Heart left ventricle (tissue), 16 donors: Measurements from ENCODE around the gene DPM2. TPM values are rescaled to one million over a fixed set of nuclear protein-coding genes. Genes with fewer than 3 reads are reported as not detected.

Experiments used
- ATAC-seq, 4 donors: fragments of 200-7000 bp; cut with Tn5 transposase; one replicate each; pipeline ENCODE4 v1.9.1; 2020 to 2022; ENCODE audit warnings: moderate library complexity in 4 of 4, mild to moderate bottlenecking in 3 of 4, moderate number of reproducible peaks in 1 of 4
- DNase-seq, 5 donors: peaks; one replicate each; pipeline ENCODE4 v3.0.0-alpha.2; 2020
- H3K27ac ChIP-seq, 12 donors: fragments of 200-600 bp; sonication (generic) in 4 of 12; one replicate each; pipeline versions ENCODE4 v1.5.0 to v1.8.0; 2016 to 2022; ENCODE audit warnings: mild to moderate bottlenecking in 2 of 12
- H3K27me3 ChIP-seq, 9 donors: fragments of 200-600 bp; sonication (generic) in 2 of 9; one replicate each; pipeline versions ENCODE4 v1.5.1 to v1.8.0; 2016 to 2022; ENCODE audit warnings: mild to moderate bottlenecking in 3 of 9
- H3K36me3 ChIP-seq, 9 donors: fragments of 200-600 bp; sonication (generic) in 2 of 9; one replicate each; pipeline versions ENCODE4 v1.5.0 to v1.8.0; 2018 to 2022; ENCODE audit warnings: mild to moderate bottlenecking in 2 of 9
- H3K4me1 ChIP-seq, 12 donors: fragments of 200-600 bp; sonication (generic) in 4 of 12; one replicate each; pipeline versions ENCODE4 v1.5.0 to v1.8.0; 2016 to 2022; ENCODE audit warnings: mild to moderate bottlenecking in 3 of 12
- H3K4me3 ChIP-seq, 12 donors: fragments of 200-600 bp; sonication (generic) in 4 of 12; one replicate each; pipeline versions ENCODE4 v1.5.0 to v1.8.0; 2017 to 2022; ENCODE audit warnings: mild to moderate bottlenecking in 9 of 12, moderate library complexity in 4 of 12
- H3K9me3 ChIP-seq, 12 donors: fragments of 200-600 bp; sonication (generic) in 4 of 12; one replicate each; pipeline versions ENCODE4 v1.5.0 to v1.8.0; 2016 to 2022; ENCODE audit warnings: mild to moderate bottlenecking in 1 of 12
- POLR2A ChIP-seq, 2 donors: fragments of 450-650 bp; IDR thresholded peaks; one replicate each; pipeline ENCODE4 v1.6.1; 2017; ENCODE audit warnings: antibody characterized with exemption in 2 of 2, mild to moderate bottlenecking in 2 of 2, moderate library complexity in 2 of 2
- WGBS, 4 donors: extraction: QIAGEN DNeasy Blood & Tissue Kit in 2 of 4; methylation state at CpG; one replicate each; pipeline versions ENCODE4 v1.1.5 to v1.1.7; 2013 to 2018; 5-methylcytosine and 5-hydroxymethylcytosine counted together
- intact Hi-C, 10 donors: fragments of 100-400 bp; cut with DNase I; formaldehyde crosslinking; loops; one replicate each; pipeline versions ENCODE4 v1.11.1 to v1.14.2; 2022
- polyA plus RNA-seq, 2 donors: library from polyadenylated mRNA; stranded (reverse); fragments of 200-250 nt; gene quantifications; one replicate each; pipeline ENCODE4 v1.2.3, GENCODE V29; 2013
- total RNA-seq, 9 donors: library from RNA; depleted of rRNA in 2 of 9; stranded (reverse); fragments of >200 nt in 2 of 9; fragmentation: NEBNext Ultra II Directional in 3 of 9; extraction: Animal tissue kit (Norgen Biotek cat#: 25700) in 3 of 9; gene quantifications; one replicate each; pipeline versions ENCODE4 v1.1.0 to v1.2.4, GENCODE V29; 2016 to 2023
- TF ChIP-seq, protein P1 (sequence below), 12 donors: fragments of 200-600 bp; sonication (generic) in 4 of 12; IDR thresholded peaks; one replicate each; pipeline versions ENCODE4 v1.5.0 to v1.8.0; 2018 to 2022; ENCODE audit warnings: antibody characterized with exemption in 12 of 12, mild to moderate bottlenecking in 5 of 12
- donor health status: ischemic (EF 13 %, LVEDD 7.1; RV severe dilation, severe dysfunction).
- donor health status: healthy with polysubstance abuse.
- donor health status: DM: no; HTN: yes; CAD: no.
- donor health status: DM: no; HTN: no; CAD: no.
- donor health status: ischemic (EF 25% LVEDD 6.9; RV normal size, moderate dysfunction).
- donor health status: ischemic (EF 25% LVEDD 5.7; RV mildly dilated, moderate dysfunction).
- donor health status: healthy.
- donor health status: DM: yes; HTN: yes; CAD: no.
- donor health status: ischemic (EF 35%, LVEDD 5.7; RV mildly dilated, moderate dysfunction).
- donor health status: nonischemic (EF 11% LVEDD 7.7; RV severe dilation, severe dysfunction).
- donor health status: DM: yes; HTN: yes; CAD: no.
- donor health status: PGD.
- donor health status: ischemic (EF 29% LVEDD 5.4; RV normal size, mild dysfunction).
- donor health status: nonischemic (EF 23%, LVEDD 6.1; RV moderate dilation, normal function).

Gene DPM2
- total and polyA plus RNA-seq, 11 donors, result 7.2 to 31.7 (median 13.5) TPM

DNA sequence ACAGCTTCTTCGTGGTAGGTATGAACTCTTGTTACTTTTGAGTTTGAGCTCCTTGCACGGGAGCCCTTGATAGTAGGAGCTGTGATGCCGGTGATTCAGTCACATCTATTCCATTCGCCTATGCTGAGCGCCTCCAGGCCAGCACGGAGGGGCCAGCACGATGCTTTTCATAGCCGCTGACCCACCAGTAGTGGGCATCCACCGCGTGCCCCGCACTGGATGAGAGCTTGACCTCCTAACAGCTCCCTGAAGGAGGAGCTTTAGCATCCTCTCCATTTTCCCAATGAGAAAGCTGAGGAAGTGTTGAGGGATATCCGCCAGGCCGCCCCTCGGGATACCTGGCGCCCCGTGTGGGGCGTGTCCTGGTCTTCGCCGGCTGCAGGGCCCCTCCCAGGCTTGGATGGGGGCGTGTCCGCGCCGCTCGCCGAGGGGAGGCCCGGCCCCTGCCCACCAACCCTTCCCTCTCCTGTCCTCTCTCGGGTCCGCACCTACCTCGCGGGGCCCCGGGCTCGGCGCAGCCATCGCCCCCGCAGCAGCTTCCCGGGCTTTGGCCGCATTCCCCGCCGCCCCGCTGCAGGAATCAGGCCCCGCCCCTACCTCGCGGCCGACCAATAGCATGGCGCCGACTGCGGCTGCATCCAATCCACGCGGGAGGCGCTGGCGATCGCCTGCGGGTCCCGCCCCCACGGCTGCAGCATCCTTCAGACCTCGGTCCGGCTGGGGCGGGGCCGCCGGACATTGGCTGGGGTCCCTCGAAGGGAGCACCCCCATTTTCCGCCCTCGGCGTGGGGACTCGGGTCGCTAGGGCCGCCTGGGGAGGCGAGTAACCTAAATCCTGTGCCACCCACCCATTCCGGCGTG is 7.2 kb downstream of the DPM2 start, which contains the start of gene PIP5KL1:
PIP5KL1 (minus strand) TSS at position 547 of the 861 bp plus-strand sequence; CDS start at position 522, 25 bp downstream.
- ATAC-seq (peak; percentile 66 to 91 (median 89)), DNase-seq (peak; percentile 85 to 90 (median 87))
- Histone ChIP-seq H3K9me3 (no peaks in the 10 kb centered on the region), H3K4me1 (peaks cover 0 to 46% (median 27%) of the 10 kb centered on the region in 12 donors), H3K4me3 (peak within 1 kb of the TSS; percentile 37 to 72 (median 55)), H3K27me3 (peaks cover 9 to 42% (median 26%) of the 10 kb centered on the region in 9 donors), H3K27ac (no peak within 1 kb of the TSS), H3K36me3 (peaks cover 0 to 12% (median 2%) of the 10 kb centered on the region in 9 donors)
- intact Hi-C loops, result no loop called here
- WGBS, 4 donors, result 1 to 4% (median 3%) methylated on average over 24 to 70 of the region's 70 CpGs
- peak in 1 of 2 donors; percentile 6 for TF ChIP-seq POLR2A (IDR thresholded peaks at IDR 0.05)
- TF ChIP-seq, protein P1, sequence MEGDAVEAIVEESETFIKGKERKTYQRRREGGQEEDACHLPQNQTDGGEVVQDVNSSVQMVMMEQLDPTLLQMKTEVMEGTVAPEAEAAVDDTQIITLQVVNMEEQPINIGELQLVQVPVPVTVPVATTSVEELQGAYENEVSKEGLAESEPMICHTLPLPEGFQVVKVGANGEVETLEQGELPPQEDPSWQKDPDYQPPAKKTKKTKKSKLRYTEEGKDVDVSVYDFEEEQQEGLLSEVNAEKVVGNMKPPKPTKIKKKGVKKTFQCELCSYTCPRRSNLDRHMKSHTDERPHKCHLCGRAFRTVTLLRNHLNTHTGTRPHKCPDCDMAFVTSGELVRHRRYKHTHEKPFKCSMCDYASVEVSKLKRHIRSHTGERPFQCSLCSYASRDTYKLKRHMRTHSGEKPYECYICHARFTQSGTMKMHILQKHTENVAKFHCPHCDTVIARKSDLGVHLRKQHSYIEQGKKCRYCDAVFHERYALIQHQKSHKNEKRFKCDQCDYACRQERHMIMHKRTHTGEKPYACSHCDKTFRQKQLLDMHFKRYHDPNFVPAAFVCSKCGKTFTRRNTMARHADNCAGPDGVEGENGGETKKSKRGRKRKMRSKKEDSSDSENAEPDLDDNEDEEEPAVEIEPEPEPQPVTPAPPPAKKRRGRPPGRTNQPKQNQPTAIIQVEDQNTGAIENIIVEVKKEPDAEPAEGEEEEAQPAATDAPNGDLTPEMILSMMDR (IDR thresholded peaks at IDR 0.05), result peak in 1 of 12 donors; percentile 21

DNA sequence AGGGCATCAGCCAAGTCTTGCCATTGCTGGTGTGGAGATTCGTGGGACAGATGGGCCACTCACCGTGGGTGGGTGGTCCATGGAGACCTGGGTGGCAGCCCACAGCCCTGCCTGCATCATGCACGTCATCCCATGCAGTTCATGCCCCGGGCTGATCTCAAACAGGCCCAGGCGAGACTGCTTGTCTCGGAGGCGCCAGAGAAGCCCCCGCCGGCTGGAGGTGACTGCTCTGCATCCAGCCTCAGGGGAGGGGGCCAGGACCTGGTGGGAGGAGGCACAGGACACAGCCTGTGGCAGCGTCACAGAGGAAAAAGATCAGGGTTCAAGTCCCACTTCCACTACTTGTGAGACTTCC is 8.1 kb downstream of the DPM2 start:
- 68 to 83% (median 74%) methylated on average over 8 to 10 of the region's 10 CpGs for WGBS, 4 donors
- no peaks in the 10 kb centered on the region for H3K9me3 ChIP-seq
- ATAC-seq, result no peak
- H3K27ac ChIP-seq, result no peak overlapping the region
- DNase-seq, result no peak
- intact Hi-C loops, result loop anchor here in 3 of 10 donors (10.0 kb wide), 1 partner anchor 425 kb away; no protein-coding TSS in a partner anchor
- TF ChIP-seq POLR2A (IDR thresholded peaks at IDR 0.05), result no peak
- TF ChIP-seq, protein P1 (IDR thresholded peaks at IDR 0.05), result no peak
- no peak overlapping the region for H3K4me3 ChIP-seq
- H3K36me3 ChIP-seq, result peaks cover 0 to 5% (median 0%) of the 10 kb centered on the region in 9 donors
- H3K4me1 ChIP-seq, result peaks cover 0 to 40% (median 27%) of the 10 kb centered on the region in 12 donors
- H3K27me3 ChIP-seq, result peaks cover 9 to 48% (median 26%) of the 10 kb centered on the region in 9 donors

DNA sequence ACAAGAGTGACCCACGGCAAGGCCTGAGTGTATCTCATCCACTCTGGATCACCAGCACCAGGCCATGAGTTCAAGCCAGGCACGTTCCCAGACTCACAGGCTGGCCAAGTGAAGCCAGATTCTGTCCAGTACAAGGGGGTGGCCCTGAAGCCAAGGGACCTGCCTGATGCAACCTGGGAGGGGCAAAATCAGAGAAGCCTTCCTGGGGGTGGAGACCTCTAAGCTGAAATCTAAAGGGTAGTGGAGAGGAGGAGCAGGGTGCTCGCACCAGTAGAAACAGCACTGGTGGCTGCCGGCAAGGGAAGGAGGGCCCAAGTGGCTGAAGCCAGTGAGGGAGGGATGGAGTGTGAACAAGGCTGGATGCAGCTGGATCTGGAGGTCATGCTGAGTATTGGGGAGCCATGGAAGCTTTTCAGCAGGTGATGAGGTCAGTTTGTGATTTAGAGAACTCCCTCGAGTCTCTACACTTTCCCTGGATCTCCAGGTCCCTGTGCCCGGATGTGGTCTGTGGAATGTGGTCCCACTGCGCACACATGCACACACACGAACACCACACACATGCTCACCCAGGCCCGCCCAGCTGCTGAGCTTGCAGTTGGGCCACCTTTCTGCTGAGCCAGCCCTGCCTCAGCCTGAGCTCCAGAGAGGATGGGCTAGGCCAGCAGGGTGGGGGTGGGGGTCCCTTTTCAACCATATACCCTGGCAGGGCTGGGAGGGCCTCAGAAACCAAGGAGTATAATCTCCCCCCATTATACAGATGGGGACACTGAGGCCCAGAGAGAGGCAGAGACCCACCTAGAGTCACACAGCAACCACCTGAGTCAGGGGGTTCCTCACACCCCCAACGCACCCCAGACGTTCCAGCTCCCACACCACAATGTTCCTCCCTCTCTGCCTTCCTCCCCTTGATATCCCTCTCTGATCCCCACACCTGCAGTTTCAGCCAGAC is 8.7 kb downstream of the DPM2 start:
- Histone ChIP-seq H3K9me3 (no peaks in the 10 kb centered on the region), H3K4me3 (no peak overlapping the region), H3K4me1 (peaks cover 0 to 40% (median 27%) of the 10 kb centered on the region in 12 donors), H3K27me3 (peaks cover 9 to 48% (median 26%) of the 10 kb centered on the region in 9 donors), H3K27ac (no peak overlapping the region), H3K36me3 (no peaks in the 10 kb centered on the region)
- TF ChIP-seq, protein P1 (IDR thresholded peaks at IDR 0.05), result no peak
- no peak for TF ChIP-seq POLR2A (IDR thresholded peaks at IDR 0.05)
- ATAC-seq, result no peak
- DNase-seq, result no peak
- intact Hi-C loops, result loop anchor here in 3 of 10 donors (10.0 kb wide), 1 partner anchor 424 kb away; no protein-coding TSS in a partner anchor
- 77 to 85% (median 79%) methylated on average over 9 to 11 of the region's 11 CpGs for WGBS, 4 donors
